HTR-8/SVneo (cell line): ENCODE measurements around the gene ARPC5L.
"Not testable (repeated sequence)": the region's sequence is repeated elsewhere in the genome, so short reads cannot be mapped to it uniquely, and the experiment has no call there.

Experiments
- DNase-seq: peaks from one replicate; pipeline ENCODE4 v3.0.0; 2011; ENCODE audit warnings: low spot score, mixed read lengths; ENCODE audit not compliant: insufficient read length
- FAIRE-seq: peaks from 2 replicates; lab custom pipeline; 2011; peaks lifted over from hg19 to GRCh38; lab: Jason Lieb, UNC

Gene ARPC5L

GRCh38 chr9:124861342-124862229, at the start of gene ARPC5L, which contains the start of gene RPL35:
Gene ARPC5L (plus strand): TSS chr9:124862130. CDS start chr9:124869291, 7,161 bp downstream.
Gene RPL35 (minus strand): TSS chr9:124861957. CDS start chr9:124861912, 45 bp downstream.
- FAIRE-seq (peak; percentile 74), DNase-seq (peak; percentile 90)

- DNase-seq: peak; percentile 91
- peak; percentile 77 for FAIRE-seq
Measured at GRCh38 chr9:124812441-124812876, 49.5 kb upstream of the ARPC5L start.

- DNase-seq: no peak
- FAIRE-seq: no peak
Measured at GRCh38 chr9:124813041-124813440, 48.9 kb upstream of the ARPC5L start.

- no peak for DNase-seq
- no peak for FAIRE-seq
Measured at GRCh38 chr9:124813501-124814163, 48.3 kb upstream of the ARPC5L start.

- DNase-seq: no peak
- no peak for FAIRE-seq
Measured at GRCh38 chr9:124814164-124814535, 47.8 kb upstream of the ARPC5L start.

- DNase-seq: no peak
- FAIRE-seq: no peak
Measured at GRCh38 chr9:124815601-124816000, 46.3 kb upstream of the ARPC5L start.

- peak; percentile 68 for FAIRE-seq
Measured at GRCh38 chr9:124818431-124819281, 43.3 kb upstream of the ARPC5L start.

GRCh38 chr9:124820698-124821623, 41.0 kb upstream of the ARPC5L start:
- FAIRE-seq: no peak
- no peak for DNase-seq

More at GRCh38 chr9:124818431-124819281, 43.3 kb upstream of the ARPC5L start:
- peak; percentile 49 for DNase-seq

- DNase-seq (no peak), FAIRE-seq (no peak)
Measured at GRCh38 chr9:124828489-124829333, 33.2 kb upstream of the ARPC5L start.

- DNase-seq: no peak
- FAIRE-seq: no peak
Measured at GRCh38 chr9:124829334-124829669, 32.6 kb upstream of the ARPC5L start.

- DNase-seq (no peak), FAIRE-seq (no peak)
Measured at GRCh38 chr9:124830593-124830992, 31.3 kb upstream of the ARPC5L start.

GRCh38 chr9:124831642-124832364, 30.1 kb upstream of the ARPC5L start:
- FAIRE-seq (no peak), DNase-seq (no peak)

- FAIRE-seq (no peak), DNase-seq (no peak)
Measured at GRCh38 chr9:124834591-124834990, 27.3 kb upstream of the ARPC5L start.

GRCh38 chr9:124835026-124835557, 26.8 kb upstream of the ARPC5L start:
- DNase-seq (no peak), FAIRE-seq (no peak)

- FAIRE-seq: not testable (repeated sequence)
Measured at GRCh38 chr9:124838132-124838531, 23.8 kb upstream of the ARPC5L start.

GRCh38 chr9:124838567-124839275, 23.2 kb upstream of the ARPC5L start:
- not testable (repeated sequence) for FAIRE-seq, DNase-seq

More at GRCh38 chr9:124838132-124838531, 23.8 kb upstream of the ARPC5L start:
- DNase-seq: not testable (repeated sequence)
